RWPE2 (cell line): ENCODE results near the gene C8G.

Experiments used
- ATAC-seq: fragments of 200-7000 bp; cut with Tn5 transposase; 3 replicates; pipeline ENCODE4 v1.9.1; 2021; ENCODE audit warnings: low read depth
- DNase-seq: peaks from one replicate; pipeline ENCODE4 v3.0.0-alpha.2; 2020; ENCODE audit warnings: low spot score
- H3K27ac ChIP-seq: fragments of 450-650 bp; 2 replicates; pipeline ENCODE4 v1.5.1; 2017; ENCODE audit warnings: mild to moderate bottlenecking; ENCODE audit not compliant: poor library complexity, severe bottlenecking
- H3K27me3 ChIP-seq: fragments of 250-450 bp; sonication (Bioruptor Pico); 2 replicates; pipeline ENCODE4 v1.5.1; 2021; ENCODE audit warnings: mild to moderate bottlenecking, moderate library complexity; ENCODE audit not compliant: insufficient read depth, poor library complexity, severe bottlenecking
- H3K36me3 ChIP-seq: fragments of 250-450 bp; sonication (Bioruptor Pico); 2 replicates; pipeline ENCODE4 v1.5.1; 2020; ENCODE audit warnings: low read depth, mild to moderate bottlenecking, moderate library complexity
- H3K4me1 ChIP-seq: fragments of 250-450 bp; sonication (Bioruptor Pico); 2 replicates; pipeline ENCODE4 v1.5.1; 2021; ENCODE audit warnings: mild to moderate bottlenecking, moderate library complexity; ENCODE audit not compliant: insufficient read depth, poor library complexity, severe bottlenecking
- H3K4me3 ChIP-seq: fragments of 250-450 bp; sonication (Bioruptor Pico); 2 replicates; pipeline ENCODE4 v1.5.1; 2021; ENCODE audit warnings: mild to moderate bottlenecking, moderate library complexity; ENCODE audit not compliant: severe bottlenecking
- H3K9me3 ChIP-seq: fragments of 250-450 bp; sonication (Bioruptor Pico); 2 replicates; pipeline ENCODE4 v1.5.1; 2021; ENCODE audit warnings: mild to moderate bottlenecking, moderate library complexity; ENCODE audit not compliant: severe bottlenecking
- TF ChIP-seq, protein P1 (sequence below): fragments of 450-650 bp; IDR thresholded peaks from one replicate; pipeline ENCODE4 v1.5.1; 2017; ENCODE audit warnings: mild to moderate bottlenecking, moderate library complexity; ENCODE audit not compliant: poor library complexity, severe bottlenecking

The C8G gene

GRCh38 chr9:136934277-136934676 is 10.8 kb upstream of the C8G start:
- peaks cover 8% of the 10 kb centered on the region; the same call in 1 of the 2 replicates for H3K36me3 ChIP-seq
- DNase-seq (no peak), ATAC-seq (no peak)
- no peak overlapping the region for H3K27ac ChIP-seq
- H3K9me3 ChIP-seq: no peaks in the 10 kb centered on the region
- H3K27me3 ChIP-seq: no peaks in the 10 kb centered on the region
- no peak overlapping the region for H3K4me3 ChIP-seq
- no peaks in the 10 kb centered on the region for H3K4me1 ChIP-seq
- TF ChIP-seq, protein P1, sequence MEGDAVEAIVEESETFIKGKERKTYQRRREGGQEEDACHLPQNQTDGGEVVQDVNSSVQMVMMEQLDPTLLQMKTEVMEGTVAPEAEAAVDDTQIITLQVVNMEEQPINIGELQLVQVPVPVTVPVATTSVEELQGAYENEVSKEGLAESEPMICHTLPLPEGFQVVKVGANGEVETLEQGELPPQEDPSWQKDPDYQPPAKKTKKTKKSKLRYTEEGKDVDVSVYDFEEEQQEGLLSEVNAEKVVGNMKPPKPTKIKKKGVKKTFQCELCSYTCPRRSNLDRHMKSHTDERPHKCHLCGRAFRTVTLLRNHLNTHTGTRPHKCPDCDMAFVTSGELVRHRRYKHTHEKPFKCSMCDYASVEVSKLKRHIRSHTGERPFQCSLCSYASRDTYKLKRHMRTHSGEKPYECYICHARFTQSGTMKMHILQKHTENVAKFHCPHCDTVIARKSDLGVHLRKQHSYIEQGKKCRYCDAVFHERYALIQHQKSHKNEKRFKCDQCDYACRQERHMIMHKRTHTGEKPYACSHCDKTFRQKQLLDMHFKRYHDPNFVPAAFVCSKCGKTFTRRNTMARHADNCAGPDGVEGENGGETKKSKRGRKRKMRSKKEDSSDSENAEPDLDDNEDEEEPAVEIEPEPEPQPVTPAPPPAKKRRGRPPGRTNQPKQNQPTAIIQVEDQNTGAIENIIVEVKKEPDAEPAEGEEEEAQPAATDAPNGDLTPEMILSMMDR: no peak

DNA sequence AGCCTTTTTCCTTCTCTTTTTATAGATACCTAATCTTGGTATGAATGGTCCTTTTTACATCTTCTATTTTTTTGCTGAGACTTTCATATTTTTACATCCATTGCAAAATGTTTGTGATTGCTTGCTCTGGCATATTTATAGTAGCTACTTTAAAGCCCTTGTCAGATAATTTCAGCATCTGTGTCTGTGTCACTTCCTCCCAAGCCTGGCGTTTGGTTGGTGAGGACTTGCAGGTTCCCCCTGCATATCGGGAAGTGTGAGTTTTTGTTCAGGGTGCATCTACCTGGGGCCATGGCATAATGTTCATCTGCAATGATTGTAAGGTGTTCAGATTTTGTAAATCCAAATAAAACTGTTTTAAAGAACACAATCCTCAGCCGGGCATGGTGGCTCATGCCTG is 9.4 kb upstream of the C8G start:
- ATAC-seq (no peak), DNase-seq (no peak)
- TF ChIP-seq, protein P1: no peak
- H3K4me3 ChIP-seq: no peak overlapping the region
- no peaks in the 10 kb centered on the region for H3K4me1 ChIP-seq
- H3K27me3 ChIP-seq: no peaks in the 10 kb centered on the region
- H3K27ac ChIP-seq: no peak overlapping the region
- H3K9me3 ChIP-seq: no peaks in the 10 kb centered on the region
- H3K36me3 ChIP-seq: peaks cover 15% of the 10 kb centered on the region

GRCh38 chr9:136936645-136937170 is 8.3 kb upstream of the C8G start:
- Histone ChIP-seq H3K27ac (no peak overlapping the region), H3K9me3 (no peaks in the 10 kb centered on the region), H3K4me1 (no peaks in the 10 kb centered on the region), H3K36me3 (peaks cover 23% of the 10 kb centered on the region), H3K4me3 (no peak overlapping the region), H3K27me3 (no peaks in the 10 kb centered on the region)
- no peak for DNase-seq
- TF ChIP-seq, protein P1: no peak
- no peak for ATAC-seq

- no peaks in the 10 kb centered on the region for H3K27me3 ChIP-seq
- no peak overlapping the region for H3K27ac ChIP-seq
- no peak overlapping the region for H3K4me3 ChIP-seq
- peaks cover 30% of the 10 kb centered on the region for H3K36me3 ChIP-seq
- H3K4me1 ChIP-seq: no peaks in the 10 kb centered on the region
- DNase-seq (no peak), ATAC-seq (no peak; the same call in 2 of the 3 replicates)
- no peaks in the 10 kb centered on the region for H3K9me3 ChIP-seq
- TF ChIP-seq, protein P1: no peak
These were observed 7.6 kb upstream of the C8G start for GRCh38 chr9:136937186-136938001.
